Prostate gland (tissue), 2 donors: ENCODE measurements around the gene PPP2R5B. TPM values are rescaled to one million over a fixed set of nuclear protein-coding genes. Genes with fewer than 3 reads are reported as not detected.

Source experiments
- DNase-seq: peaks from one replicate; pipeline ENCODE4 v3.0.0-alpha.2; 2019; ENCODE audit warnings: low spot score
- H3K27ac ChIP-seq, 2 donors: fragments of 200-600 bp; sonication (generic); 2 replicates each; pipeline ENCODE4 v1.5.1; 2017 to 2019
- H3K27me3 ChIP-seq: fragments of 200-600 bp; sonication (generic); replicated peaks from 2 replicates; pipeline ENCODE4 v1.5.1; 2019; ENCODE audit not compliant: insufficient read depth
- H3K36me3 ChIP-seq, 2 donors: fragments of 200-600 bp; sonication (generic); 1 replicate in 1 of 2; 2 replicates in 1 of 2; pipeline versions ENCODE4 v1.5.1 to v1.8.1; 2017 to 2019
- H3K4me1 ChIP-seq: fragments of 200-600 bp; sonication (generic); replicated peaks from 2 replicates; pipeline ENCODE4 v1.5.1; 2019
- H3K4me3 ChIP-seq, 2 donors: fragments of 200-600 bp; sonication (generic); 2 replicates each; pipeline ENCODE4 v1.5.1; 2017 to 2019
- H3K9me3 ChIP-seq: fragments of 200-600 bp; sonication (generic); 2 replicates; pipeline ENCODE4 v1.5.1; 2017
- POLR2A ChIP-seq: fragments of 450-650 bp; IDR thresholded peaks from one replicate; pipeline ENCODE4 v1.6.1; 2016; ENCODE audit warnings: antibody characterized with exemption, mild to moderate bottlenecking
- POLR2AphosphoS5 ChIP-seq: sonication (generic); formaldehyde crosslinking; IDR thresholded peaks from one replicate; pipeline ENCODE4 v1.6.1; 2017; ENCODE audit warnings: antibody characterized with exemption
- WGBS: methylation state at CpG from one replicate; pipeline ENCODE4 v1.1.5; 2018; 5-methylcytosine and 5-hydroxymethylcytosine counted together
- intact Hi-C: fragments of 100-400 bp; cut with DNase I; formaldehyde crosslinking; loops from one replicate; pipeline ENCODE4 v1.14.2; 2022
- total RNA-seq, 2 donors: library from RNA; depleted of rRNA; stranded (reverse); fragments of >200 nt; gene quantifications; one replicate each; pipeline ENCODE4 v1.1.0, GENCODE V29; 2016
- TF ChIP-seq, protein P1 (sequence below), 4 experiments: fragments of 200-600 bp in 2 of 4; fragments of 450-650 bp in 2 of 4; sonication (generic) in 2 of 4; IDR thresholded peaks; 1 replicate in 3 of 4; 2 replicates in 1 of 4; pipeline ENCODE4 v1.5.1; 2016 to 2019; ENCODE audit warnings: antibody characterized with exemption in 4 of 4, mild to moderate bottlenecking in 2 of 4, moderate library complexity in 2 of 4

Gene PPP2R5B
- total RNA-seq, 2 donors from 2014 or later, result 14.1 to 32.6 TPM

- DNase-seq, result no peak
- H3K9me3 ChIP-seq, result no peaks in the 10 kb centered on the region
- no peaks in the 10 kb centered on the region for H3K27me3 ChIP-seq
- peaks cover 3% of the 10 kb centered on the region for H3K4me1 ChIP-seq
- TF ChIP-seq, protein P1, sequence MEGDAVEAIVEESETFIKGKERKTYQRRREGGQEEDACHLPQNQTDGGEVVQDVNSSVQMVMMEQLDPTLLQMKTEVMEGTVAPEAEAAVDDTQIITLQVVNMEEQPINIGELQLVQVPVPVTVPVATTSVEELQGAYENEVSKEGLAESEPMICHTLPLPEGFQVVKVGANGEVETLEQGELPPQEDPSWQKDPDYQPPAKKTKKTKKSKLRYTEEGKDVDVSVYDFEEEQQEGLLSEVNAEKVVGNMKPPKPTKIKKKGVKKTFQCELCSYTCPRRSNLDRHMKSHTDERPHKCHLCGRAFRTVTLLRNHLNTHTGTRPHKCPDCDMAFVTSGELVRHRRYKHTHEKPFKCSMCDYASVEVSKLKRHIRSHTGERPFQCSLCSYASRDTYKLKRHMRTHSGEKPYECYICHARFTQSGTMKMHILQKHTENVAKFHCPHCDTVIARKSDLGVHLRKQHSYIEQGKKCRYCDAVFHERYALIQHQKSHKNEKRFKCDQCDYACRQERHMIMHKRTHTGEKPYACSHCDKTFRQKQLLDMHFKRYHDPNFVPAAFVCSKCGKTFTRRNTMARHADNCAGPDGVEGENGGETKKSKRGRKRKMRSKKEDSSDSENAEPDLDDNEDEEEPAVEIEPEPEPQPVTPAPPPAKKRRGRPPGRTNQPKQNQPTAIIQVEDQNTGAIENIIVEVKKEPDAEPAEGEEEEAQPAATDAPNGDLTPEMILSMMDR (IDR thresholded peaks at IDR 0.05), result no peak
- no peak for TF ChIP-seq POLR2A
- TF ChIP-seq POLR2AphosphoS5, result no peak
- 1% methylated on average over 40 of the region's 41 CpGs for WGBS
- H3K4me3 ChIP-seq, result peak overlapping the region; percentile 58 to 60
- intact Hi-C loops, result no loop called here
- H3K36me3 ChIP-seq, result no peaks in the 10 kb centered on the region
- peak overlapping the region; percentile 63 to 69 for H3K27ac ChIP-seq
Observed at GRCh38 chr11:64877390-64878222, 46.9 kb upstream of the PPP2R5B start.

DNA sequence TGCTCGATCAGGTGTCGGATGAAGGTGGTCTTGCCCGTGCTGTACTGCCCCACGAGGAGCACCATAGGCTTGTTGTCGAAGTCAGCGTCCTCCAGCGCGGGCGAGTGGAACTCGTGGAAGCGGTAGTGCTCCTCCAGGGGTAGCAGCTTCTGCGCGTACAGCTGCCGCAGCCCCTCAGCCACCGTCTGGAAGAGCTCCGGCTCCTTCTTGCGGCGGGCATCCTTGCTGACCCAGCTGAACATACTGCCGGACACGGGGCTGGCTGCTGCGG, 46.3 kb upstream of the PPP2R5B start:
- intact Hi-C loops, result no loop called here
- peak overlapping the region; percentile 63 to 69 for H3K27ac ChIP-seq
- WGBS, result 0% methylated on average over 10 of the region's 21 CpGs
- no peaks in the 10 kb centered on the region for H3K9me3 ChIP-seq
- no peaks in the 10 kb centered on the region for H3K36me3 ChIP-seq
- peaks cover 3% of the 10 kb centered on the region for H3K4me1 ChIP-seq
- no peak for TF ChIP-seq POLR2A
- TF ChIP-seq POLR2AphosphoS5, result no peak
- TF ChIP-seq, protein P1 (IDR thresholded peaks at IDR 0.05), result no peak
- peak overlapping the region; percentile 58 to 60 for H3K4me3 ChIP-seq
- no peaks in the 10 kb centered on the region for H3K27me3 ChIP-seq
- DNase-seq, result no peak

DNA sequence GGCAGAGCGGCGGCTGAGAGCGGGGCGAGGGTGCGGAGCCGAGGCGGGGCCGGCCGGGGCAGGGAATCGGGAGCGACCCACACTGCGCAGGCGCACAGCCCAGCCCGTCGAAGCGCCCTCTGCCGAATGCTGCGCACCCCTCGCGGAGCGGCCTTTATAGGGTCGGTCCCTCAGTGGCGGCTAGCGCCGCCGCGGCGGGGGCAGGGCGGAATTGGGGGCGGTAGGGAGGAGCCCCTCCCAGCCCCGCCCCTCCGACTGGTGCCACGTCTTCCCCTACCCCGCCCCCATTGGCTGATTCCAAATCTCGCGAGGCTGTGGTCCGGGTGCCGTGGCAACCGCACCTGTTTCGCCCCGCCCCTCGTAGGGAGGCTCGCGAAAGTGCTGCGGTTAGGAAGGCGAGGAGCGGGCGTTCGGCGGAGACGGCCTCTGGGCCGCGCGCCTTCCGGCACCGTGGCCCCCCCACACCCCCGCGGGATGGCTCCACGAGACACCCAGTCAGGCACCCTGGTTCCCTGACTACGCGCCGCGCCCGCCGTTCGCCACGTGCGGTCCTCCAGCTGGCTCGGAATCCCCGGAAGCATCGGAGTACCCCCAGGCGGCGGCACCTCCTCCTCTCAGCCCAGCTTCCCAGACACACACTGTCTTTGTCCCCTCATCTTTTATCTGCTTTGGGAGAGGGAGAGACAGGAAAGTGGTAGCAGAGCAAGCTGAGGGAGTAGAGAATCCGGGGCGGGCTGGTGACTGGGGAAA, 45.8 kb upstream of the PPP2R5B start, which contains the start of gene EHD1:
EHD1 (minus strand) TSS at position 128 of the 750 bp plus-strand sequence. CDS start 157 bp downstream, outside the sequence.
- Histone ChIP-seq H3K4me3 (peak within 1 kb of the TSS; percentile 58 to 60), H3K9me3 (no peaks in the 10 kb centered on the region), H3K4me1 (peaks cover 3% of the 10 kb centered on the region), H3K36me3 (no peaks in the 10 kb centered on the region), H3K27ac (peak within 1 kb of the TSS; percentile 79 to 87), H3K27me3 (no peaks in the 10 kb centered on the region)
- under 1% methylated on average over 46 of the region's 75 CpGs for WGBS
- intact Hi-C loops, result no loop called here
- peak; percentile 90 for TF ChIP-seq POLR2AphosphoS5
- TF ChIP-seq, protein P1 (IDR thresholded peaks at IDR 0.05), result peak in 3 of 4 experiments; percentile 56 to 71 (median 58)
- TF ChIP-seq POLR2A, result peak; percentile 99
- peak; percentile 99 for DNase-seq

- no peaks in the 10 kb centered on the region for H3K27me3 ChIP-seq
- H3K4me3 ChIP-seq, result peak overlapping the region; percentile 58 to 60
- H3K4me1 ChIP-seq, result peaks cover 3% of the 10 kb centered on the region
- intact Hi-C loops, result no loop called here
- no peaks in the 10 kb centered on the region for H3K36me3 ChIP-seq
- H3K27ac ChIP-seq, result peak overlapping the region; percentile 79 to 87
- no peaks in the 10 kb centered on the region for H3K9me3 ChIP-seq
- no peak for TF ChIP-seq POLR2AphosphoS5
- 16% methylated on average over 16 of the region's 16 CpGs for WGBS
- no peak for DNase-seq
Observed at GRCh38 chr11:64879244-64879900, 45.1 kb upstream of the PPP2R5B start.
